T-cell (primary cell): ENCODE results near the gene TEKTIP1. TPM values are rescaled to one million over a fixed set of nuclear protein-coding genes. Genes with fewer than 3 reads are reported as not detected.

Experiments used
- ATAC-seq, 4 experiments: fragments of 200-7000 bp in 3 of 4; fragments of 150-1000 bp in 1 of 4; cut with Tn5 transposase; replicated peaks in 1 of 4; 1 replicate in 3 of 4; 2 replicates in 1 of 4; pipeline ENCODE4 v1.10.0; 2021; ENCODE audit warnings: moderate library complexity in 3 of 4, mild to moderate bottlenecking in 2 of 4, moderate number of reproducible peaks in 1 of 4
- CTCF ChIA-PET, 2 donors: fragments of 300-600 bp; sonication (Branson Sonifier 250); formaldehyde crosslinking; loops; one replicate each; lab custom pipeline; 2022; ENCODE audit warnings: antibody characterized with exemption in 2 of 2; lab: Charles Lee
- POLR2A ChIA-PET, 2 donors: fragments of 300-600 bp; sonication (Branson Sonifier 250); formaldehyde crosslinking; loops; one replicate each; lab custom pipeline; 2022; ENCODE audit warnings: antibody characterized with exemption in 2 of 2; lab: Charles Lee
- DNase-seq, 35 experiments: peaks; one replicate each; pipeline versions ENCODE4 v3.0.0 to v3.0.0-alpha.2; 2013 to 2023
- H3K27ac ChIP-seq: one replicate; pipeline ENCODE4 v1.5.1; 2013; ENCODE audit warnings: low read length
- H3K27me3 ChIP-seq, 2 experiments: replicated peaks in 1 of 2; 1 replicate in 1 of 2; 2 replicates in 1 of 2; pipeline versions ENCODE4 v1.6.1 to v1.7.0; 2013; ENCODE audit warnings: low read length in 1 of 2, mixed read lengths in 1 of 2; ENCODE audit not compliant: control insufficient read depth in 2 of 2, insufficient read depth in 2 of 2; ENCODE audit errors: extremely low read depth in 1 of 2
- H3K36me3 ChIP-seq, 2 donors: 1 replicate in 1 of 2; 2 replicates in 1 of 2; pipeline versions ENCODE4 v1.6.1 to v1.7.0; 2013; ENCODE audit warnings: low read length in 1 of 2; ENCODE audit not compliant: control insufficient read depth in 2 of 2, insufficient read depth in 1 of 2; ENCODE audit errors: extremely low read depth in 1 of 2
- H3K4me1 ChIP-seq, 2 experiments: 1 replicate in 1 of 2; 2 replicates in 1 of 2; pipeline versions ENCODE4 v1.6.1 to v1.7.0; 2013; ENCODE audit warnings: low read length in 2 of 2, mixed read lengths in 1 of 2; ENCODE audit not compliant: insufficient read depth in 2 of 2, control insufficient read depth in 1 of 2; ENCODE audit errors: extremely low read depth in 1 of 2
- H3K4me3 ChIP-seq, 2 donors: 1 replicate in 1 of 2; 2 replicates in 1 of 2; pipeline versions ENCODE4 v1.5.1 to v1.7.0; 2013; ENCODE audit warnings: mild to moderate bottlenecking in 2 of 2, low read length in 1 of 2, moderate library complexity in 1 of 2; ENCODE audit not compliant: control insufficient read depth in 1 of 2; ENCODE audit errors: extremely low read depth in 1 of 2
- H3K9me3 ChIP-seq: 2 replicates; pipeline ENCODE4 v1.7.0; 2013
- H3K27ac Mint-ChIP-seq, 2 donors: one replicate each; pipeline ENCODE4 v1.8.0; 2020 to 2021; ENCODE audit warnings: mild to moderate bottlenecking in 2 of 2, mixed read lengths in 2 of 2
- H3K27me3 Mint-ChIP-seq, 2 donors: one replicate each; pipeline ENCODE4 v1.8.0; 2021 to 2022; ENCODE audit warnings: mixed read lengths in 2 of 2
- H3K36me3 Mint-ChIP-seq: one replicate; pipeline ENCODE4 v1.8.0; 2021; ENCODE audit warnings: mixed read lengths
- H3K4me1 Mint-ChIP-seq, 3 donors: one replicate each; pipeline ENCODE4 v1.8.0; 2020 to 2022; ENCODE audit warnings: mixed read lengths in 3 of 3, mild to moderate bottlenecking in 1 of 3
- H3K4me3 Mint-ChIP-seq, 3 donors: one replicate each; pipeline ENCODE4 v1.8.0; 2020 to 2022; ENCODE audit warnings: mild to moderate bottlenecking in 3 of 3, mixed read lengths in 3 of 3, moderate library complexity in 3 of 3
- H3K9me3 Mint-ChIP-seq, 3 donors: one replicate each; pipeline ENCODE4 v1.8.0; 2020 to 2022; ENCODE audit warnings: mixed read lengths in 3 of 3
- WGBS: methylation state at CpG from one replicate; pipeline ENCODE4 v1.1.5; 2013; ENCODE audit warnings: missing lambda C conversion rate; ENCODE audit not compliant: insufficient coverage; 5-methylcytosine and 5-hydroxymethylcytosine counted together
- total RNA-seq, 35 experiments: library from RNA in 6 of 35; stranded (reverse) in 6 of 35; fragments of 120-200 nt in 1 of 35; gene quantifications; one replicate each; pipeline versions ENCODE4 v1.2.1 to v1.2.4 and lab custom pipeline; 2013 to 2026

Gene TEKTIP1
- total RNA-seq, 5 donors from 2014 or later (not counting 1 experiment from before 2014, with no cell fraction given) = 7.7 to 12.4 (median 10.3) TPM

DNA sequence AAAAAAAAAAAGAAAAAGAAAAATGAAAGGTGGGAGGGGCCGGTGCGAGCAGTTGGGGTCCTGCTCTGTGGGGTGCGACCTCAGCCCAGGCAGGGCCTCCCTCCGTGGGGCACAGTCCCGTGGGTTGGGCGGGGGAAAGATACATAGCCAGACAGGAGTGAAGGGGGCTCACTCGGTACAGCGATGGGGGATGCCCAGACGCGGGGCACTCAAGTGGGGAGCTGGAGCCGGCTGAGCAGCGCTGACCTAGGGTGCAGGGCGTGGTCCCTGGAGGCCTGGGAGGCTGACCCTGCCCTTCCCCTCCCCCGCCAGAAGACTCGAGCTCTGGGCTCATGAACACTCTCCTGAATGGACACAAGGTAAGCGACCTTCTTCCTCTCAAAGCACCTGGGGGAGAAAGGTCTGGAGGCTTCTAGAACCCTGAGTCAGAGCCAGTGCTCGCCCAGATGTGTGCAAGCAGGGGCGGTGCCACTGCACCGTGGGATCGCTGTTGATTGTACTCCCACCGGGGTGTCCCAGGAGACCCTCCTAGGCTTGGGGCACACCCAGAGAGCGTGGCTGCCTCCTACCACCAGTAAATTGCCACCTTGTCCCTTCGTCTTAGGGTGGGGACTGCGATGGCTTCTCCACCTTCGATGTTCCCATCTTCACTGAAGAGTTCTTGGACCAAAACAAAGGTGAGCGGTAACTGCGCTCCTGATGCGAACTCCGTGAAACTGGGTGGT, 37.1 kb downstream of the TEKTIP1 start:
- Histone ChIP-seq H3K27me3 (no peaks in the 10 kb centered on the region), H3K36me3 (peaks cover 7 to 8% of the 10 kb centered on the region in 2 donors), H3K4me3 (no peak overlapping the region), H3K4me1 (peaks cover 8 to 22% of the 10 kb centered on the region in 2 experiments), H3K9me3 (no peaks in the 10 kb centered on the region), H3K27ac (no peak overlapping the region)
- H3K9me3 Mint-ChIP-seq = no peaks in the 10 kb centered on the region
- H3K36me3 Mint-ChIP-seq = peaks cover 11% of the 10 kb centered on the region
- ChIA-PET POLR2A (no interaction called here), CTCF (interaction anchor here in 1 of 2 donors (0.8 kb wide), 1 partner anchor 121 kb away, joined by 4 read pairs; no protein-coding TSS in a partner anchor)
- peaks cover 14 to 21% (median 18%) of the 10 kb centered on the region in 3 donors for H3K4me1 Mint-ChIP-seq
- H3K27me3 Mint-ChIP-seq = no peaks in the 10 kb centered on the region
- no peak for DNase-seq
- WGBS = 97% methylated on average over 25 of the region's 29 CpGs
- no peak for ATAC-seq
- no peak overlapping the region for H3K27ac Mint-ChIP-seq
- H3K4me3 Mint-ChIP-seq = no peak overlapping the region

GRCh38 chr19:3576696-3577443, 37.9 kb downstream of the TEKTIP1 start:
- POLR2A ChIA-PET = interaction anchor here in 1 of 2 donors (0.6 to 0.7 kb wide), 2 partner anchors 9 to 29 kb away, joined by 3 to 10 read pairs; no protein-coding TSS in a partner anchor
- Mint-ChIP-seq H3K27ac (no peak overlapping the region), H3K27me3 (no peaks in the 10 kb centered on the region), H3K4me1 (peaks cover 10 to 17% (median 11%) of the 10 kb centered on the region in 3 donors), H3K36me3 (peaks cover 11% of the 10 kb centered on the region), H3K4me3 (no peak overlapping the region), H3K9me3 (no peaks in the 10 kb centered on the region)
- DNase-seq = no peak
- no peaks in the 10 kb centered on the region for H3K27me3 ChIP-seq
- CTCF ChIA-PET = no interaction called here
- H3K4me1 ChIP-seq = peaks cover 8 to 19% of the 10 kb centered on the region in 2 experiments
- no peak overlapping the region for H3K4me3 ChIP-seq
- no peaks in the 10 kb centered on the region for H3K9me3 ChIP-seq
- H3K36me3 ChIP-seq = peaks cover 7 to 8% of the 10 kb centered on the region in 2 donors
- WGBS = 94% methylated on average over 41 of the region's 78 CpGs
- H3K27ac ChIP-seq = no peak overlapping the region
- no peak for ATAC-seq

- no peak overlapping the region for H3K4me3 ChIP-seq
- ChIA-PET POLR2A (interaction anchor here in 1 of 2 donors (0.6 kb wide), 1 partner anchor 30 kb away, joined by 10 read pairs; no protein-coding TSS in a partner anchor), CTCF (no interaction called here)
- Mint-ChIP-seq H3K27me3 (no peaks in the 10 kb centered on the region), H3K36me3 (peaks cover 11% of the 10 kb centered on the region), H3K27ac (no peak overlapping the region), H3K4me3 (no peak overlapping the region), H3K9me3 (no peaks in the 10 kb centered on the region), H3K4me1 (peaks cover 5 to 10% (median 6%) of the 10 kb centered on the region in 3 donors)
- no peak for ATAC-seq
- no peak for DNase-seq
- no peak overlapping the region for H3K27ac ChIP-seq
- no peaks in the 10 kb centered on the region for H3K9me3 ChIP-seq
- peaks cover 3 to 13% of the 10 kb centered on the region in 2 experiments for H3K4me1 ChIP-seq
- WGBS = 97% methylated on average over 59 of the region's 60 CpGs
- no peaks in the 10 kb centered on the region for H3K27me3 ChIP-seq
- peaks cover 7 to 8% of the 10 kb centered on the region in 2 donors for H3K36me3 ChIP-seq
These were observed 38.9 kb downstream of the TEKTIP1 start for GRCh38 chr19:3577723-3578344.

DNA sequence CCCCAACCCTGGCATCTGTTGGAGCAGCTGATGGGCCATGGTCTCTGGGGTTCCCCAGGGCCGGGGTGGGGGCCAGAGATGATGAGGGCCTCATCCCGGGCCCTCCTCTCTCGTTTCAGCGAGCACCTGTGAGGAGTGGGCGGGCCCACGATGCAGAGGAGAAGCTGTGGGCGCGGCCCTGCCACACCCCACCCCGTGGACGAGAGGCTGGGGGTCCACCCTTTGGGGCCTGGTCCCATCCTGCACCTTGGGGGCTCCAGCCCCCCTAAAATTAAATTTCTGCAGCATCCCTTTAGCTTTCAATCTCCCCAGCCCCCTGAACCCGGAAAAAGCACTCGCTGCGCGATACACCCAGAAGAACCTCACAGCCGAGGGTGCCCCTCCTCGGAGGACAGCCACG, 39.4 kb downstream of the TEKTIP1 start:
- Histone ChIP-seq H3K36me3 (peaks cover 7 to 8% of the 10 kb centered on the region in 2 donors), H3K9me3 (no peaks in the 10 kb centered on the region), H3K27ac (no peak overlapping the region), H3K4me1 (peaks cover 3 to 10% of the 10 kb centered on the region in 2 experiments), H3K27me3 (no peaks in the 10 kb centered on the region), H3K4me3 (no peak overlapping the region)
- no peak for DNase-seq
- peaks cover 11% of the 10 kb centered on the region for H3K36me3 Mint-ChIP-seq
- H3K9me3 Mint-ChIP-seq = no peaks in the 10 kb centered on the region
- H3K4me1 Mint-ChIP-seq = peaks cover 5 to 10% (median 6%) of the 10 kb centered on the region in 3 donors
- H3K27ac Mint-ChIP-seq = no peak overlapping the region
- H3K4me3 Mint-ChIP-seq = no peak overlapping the region
- ChIA-PET POLR2A (no interaction called here), CTCF (no interaction called here)
- ATAC-seq = no peak
- no peaks in the 10 kb centered on the region for H3K27me3 Mint-ChIP-seq
- 85% methylated on average over 17 of the region's 17 CpGs for WGBS

DNA sequence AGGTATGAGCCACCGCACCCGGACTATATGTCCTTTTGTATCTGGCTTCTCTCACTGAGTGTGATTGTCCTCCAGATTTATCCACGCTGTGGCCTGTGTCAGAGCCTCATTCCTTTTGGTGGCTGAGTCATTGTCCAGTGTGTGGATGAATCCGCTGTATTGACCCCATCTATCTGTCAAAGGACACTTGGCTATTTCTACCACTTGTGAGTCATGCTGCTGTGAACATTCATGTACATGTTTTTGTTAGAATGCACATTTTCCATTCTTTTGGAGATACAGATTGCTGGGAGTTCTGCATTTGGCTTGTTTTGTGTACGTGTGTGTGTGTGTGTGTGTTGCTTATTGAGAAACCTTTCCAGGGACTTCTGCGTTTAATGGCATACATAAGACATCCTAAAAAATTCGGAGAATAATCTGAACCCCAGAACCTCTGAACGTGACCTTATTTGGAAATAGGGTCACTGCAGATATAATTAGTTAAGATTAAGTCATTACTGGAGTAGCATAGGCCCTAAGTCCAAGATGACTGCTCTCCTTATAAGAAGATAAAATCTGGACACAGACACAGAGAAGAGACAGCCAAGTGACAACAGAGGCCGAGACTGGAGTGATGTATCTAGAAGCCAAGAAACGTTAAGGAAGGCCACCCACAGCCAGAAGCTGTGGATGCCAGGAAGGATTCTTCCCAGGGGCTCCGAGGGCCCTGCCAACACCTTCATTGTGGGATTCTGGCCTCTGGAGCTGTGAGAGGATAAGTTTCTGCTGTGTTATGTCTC, 41.4 kb downstream of the TEKTIP1 start:
- peaks cover 0 to 4% of the 10 kb centered on the region in 2 experiments for H3K4me1 ChIP-seq
- DNase-seq (no peak), ATAC-seq (no peak)
- Mint-ChIP-seq H3K4me1 (peaks cover under 1 to 2% (median 1%) of the 10 kb centered on the region in 3 donors), H3K9me3 (no peaks in the 10 kb centered on the region), H3K27ac (no peak overlapping the region), H3K27me3 (no peaks in the 10 kb centered on the region), H3K4me3 (no peak overlapping the region), H3K36me3 (peaks cover 6% of the 10 kb centered on the region)
- 90% methylated on average over 6 of the region's 11 CpGs for WGBS
- H3K36me3 ChIP-seq = peaks cover 4 to 6% of the 10 kb centered on the region in 2 donors
- peaks cover 0 to 7% of the 10 kb centered on the region in 2 experiments for H3K27me3 ChIP-seq
- no peak overlapping the region for H3K27ac ChIP-seq
- ChIA-PET POLR2A (no interaction called here), CTCF (interaction anchor here in 1 of 2 donors (0.6 kb wide), 1 partner anchor 28 kb away, joined by 5 read pairs; no protein-coding TSS in a partner anchor)
- H3K9me3 ChIP-seq = no peaks in the 10 kb centered on the region
- H3K4me3 ChIP-seq = no peak overlapping the region
